IMR-90 (cell line): ENCODE measurements around the gene MAML1. TPM values are rescaled to one million over a fixed set of nuclear protein-coding genes. Genes with fewer than 3 reads are reported as not detected.

ENCODE experiments used
- ATAC-seq: fragments of 200-7000 bp; cut with Tn5 transposase; 2 replicates; pipeline ENCODE4 v1.9.1; 2020; ENCODE audit warnings: low read depth, mild to moderate bottlenecking, moderate library complexity
- BruUV-seq: library from RNA; stranded (reverse); fragments of 400-500 nt; replicated peaks from 2 replicates; lab custom pipeline; 2021; lab: Mats Ljungman, UMichigan
- CTCF ChIA-PET: fragments of 300-600 bp; formaldehyde crosslinking; extraction: SDS; loops from one replicate; lab custom pipeline; 2021; ENCODE audit warnings: antibody characterized with exemption; lab: Yijun Ruan, JAX
- POLR2A ChIA-PET: fragments of 300-600 bp; sonication (Branson Sonifier 250); formaldehyde crosslinking; loops from one replicate; lab custom pipeline; 2022; ENCODE audit warnings: antibody characterized with exemption; ENCODE audit not compliant: unreplicated experiment; lab: Charles Lee
- DNase-seq: peaks from one replicate; pipeline ENCODE4 v3.0.0; 2013
- H2AFZ ChIP-seq: replicated peaks from 2 replicates; pipeline ENCODE3; 2013; ENCODE audit warnings: low read length, mild to moderate bottlenecking; ENCODE audit not compliant: poor library complexity
- H2AK5ac ChIP-seq: 2 replicates; pipeline ENCODE4 v1.6.1; 2013; ENCODE audit warnings: low read depth, low read length, inconsistent platforms
- H2AK9ac ChIP-seq: replicated peaks from 2 replicates; pipeline ENCODE3; 2013; ENCODE audit warnings: mild to moderate bottlenecking, low read depth, low read length, moderate library complexity; ENCODE audit not compliant: poor library complexity
- H2BK120ac ChIP-seq: 2 replicates; pipeline ENCODE4 v1.6.1; 2013; ENCODE audit warnings: low read depth, low read length, inconsistent platforms
- H2BK15ac ChIP-seq: 3 replicates; pipeline ENCODE4 v1.6.1; 2013; ENCODE audit warnings: low read depth, low read length, inconsistent platforms
- H2BK20ac ChIP-seq: 2 replicates; pipeline ENCODE4 v1.6.1; 2013; ENCODE audit warnings: low read depth, mild to moderate bottlenecking, inconsistent platforms, low read length, moderate library complexity
- H2BK5ac ChIP-seq: 2 replicates; pipeline ENCODE4 v1.6.1; 2013; ENCODE audit warnings: mild to moderate bottlenecking, low read depth, low read length, inconsistent platforms; ENCODE audit not compliant: poor library complexity, severe bottlenecking
- H3K14ac ChIP-seq: replicated peaks from 2 replicates; pipeline ENCODE4 v1.6.1; 2013; ENCODE audit warnings: low read depth, low read length, inconsistent platforms
- H3K18ac ChIP-seq: 2 replicates; pipeline ENCODE4 v1.6.1; 2013; ENCODE audit warnings: low read depth, low read length, control low read depth
- H3K23ac ChIP-seq: 2 replicates; pipeline ENCODE4 v1.6.1; 2013; ENCODE audit warnings: low read depth, low read length, inconsistent platforms
- H3K27ac ChIP-seq: 2 replicates; pipeline ENCODE4 v1.5.1; 2013; ENCODE audit warnings: mild to moderate bottlenecking, control low read depth, low read length; ENCODE audit not compliant: insufficient read depth
- H3K27me3 ChIP-seq: 2 replicates; pipeline ENCODE4 v1.6.1; 2013; ENCODE audit warnings: low read length; ENCODE audit not compliant: control insufficient read depth, insufficient read depth
- H3K36me3 ChIP-seq: 2 replicates; pipeline ENCODE4 v1.6.1; 2013; ENCODE audit warnings: low read length, mixed read lengths; ENCODE audit not compliant: control insufficient read depth, insufficient read depth
- H3K4ac ChIP-seq: 2 replicates; pipeline ENCODE4 v1.6.1; 2013; ENCODE audit warnings: low read depth, low read length, inconsistent platforms
- H3K4me1 ChIP-seq: 2 replicates; pipeline ENCODE4 v1.6.1; 2013; ENCODE audit warnings: low read length, mixed read lengths; ENCODE audit not compliant: control insufficient read depth, insufficient read depth
- H3K4me2 ChIP-seq: 2 replicates; pipeline ENCODE4 v1.6.1; 2013; ENCODE audit warnings: low read depth, mild to moderate bottlenecking, control low read depth, low read length, moderate library complexity
- H3K4me3 ChIP-seq: 2 replicates; pipeline ENCODE4 v1.5.1; 2013; ENCODE audit warnings: low read depth, mild to moderate bottlenecking, control low read depth, low read length, moderate library complexity; ENCODE audit not compliant: insufficient read depth
- H3K56ac ChIP-seq: 2 replicates; pipeline ENCODE4 v1.6.1; 2013; ENCODE audit warnings: low read length, inconsistent platforms; ENCODE audit not compliant: insufficient read depth; ENCODE audit errors: extremely low read depth
- H3K79me1 ChIP-seq, 2 experiments: 2 replicates each; pipeline ENCODE4 v1.6.1; 2013; ENCODE audit warnings: low read length in 2 of 2, inconsistent platforms in 1 of 2, low read depth in 1 of 2
- H3K9ac ChIP-seq: 2 replicates; pipeline ENCODE4 v1.6.1; 2013; ENCODE audit warnings: low read depth, low read length, control low read depth
- H3K9me1 ChIP-seq: 2 replicates; pipeline ENCODE4 v1.6.1; 2013; ENCODE audit warnings: low read length, inconsistent platforms; ENCODE audit not compliant: insufficient read depth
- H3K9me3 ChIP-seq: 2 replicates; pipeline ENCODE4 v1.6.1; 2013; ENCODE audit warnings: low read length; ENCODE audit not compliant: control insufficient read depth, insufficient read depth
- H4K20me1 ChIP-seq: 2 replicates; pipeline ENCODE4 v1.6.1; 2013; ENCODE audit warnings: low read length, inconsistent platforms; ENCODE audit not compliant: insufficient read depth
- H4K5ac ChIP-seq: 2 replicates; pipeline ENCODE4 v1.6.1; 2013; ENCODE audit warnings: mild to moderate bottlenecking, low read depth, low read length, control low read depth
- H4K8ac ChIP-seq, 2 experiments: 2 replicates each; pipeline ENCODE4 v1.6.1; 2013; ENCODE audit warnings: low read depth in 2 of 2, low read length in 2 of 2, control low read depth in 1 of 2, inconsistent platforms in 1 of 2
- H4K91ac ChIP-seq: 2 replicates; pipeline ENCODE4 v1.6.1; 2013; ENCODE audit warnings: low read depth, low read length, inconsistent platforms; ENCODE audit not compliant: insufficient read depth
- BHLHE40 ChIP-seq: fragments of 150-350 bp; IDR thresholded peaks from 2 replicates; pipeline ENCODE4 v1.6.1; 2016; ENCODE audit warnings: mild to moderate bottlenecking, low read depth, low read length
- CHD1 ChIP-seq: IDR thresholded peaks from 2 replicates; pipeline ENCODE4 v1.6.1; 2012; ENCODE audit warnings: low read depth, low read length, improper control_type of control experiment
- CTCF ChIP-seq: conservative IDR thresholded peaks from 2 replicates; pipeline ENCODE4 v1.5.1; 2012; ENCODE audit warnings: mild to moderate bottlenecking, low read depth, low read length, improper control_type of control experiment
- ELK1 ChIP-seq: fragments of 150-350 bp; IDR thresholded peaks from 2 replicates; pipeline ENCODE4 v1.6.1; 2016; ENCODE audit warnings: low read depth, mild to moderate bottlenecking, low read length, moderate library complexity, borderline replicate concordance
- MAFK ChIP-seq: IDR thresholded peaks from 2 replicates; pipeline ENCODE4 v1.6.1; 2012; ENCODE audit warnings: low read depth, low read length, improper control_type of control experiment
- MAZ ChIP-seq: IDR thresholded peaks from 2 replicates; pipeline ENCODE4 v1.6.1; 2012; ENCODE audit warnings: low read depth, mild to moderate bottlenecking, low read length, improper control_type of control experiment, moderate library complexity, borderline replicate concordance
- NFE2L2 ChIP-seq: fragments of 150-350 bp; IDR thresholded peaks from 2 replicates; pipeline ENCODE4 v1.6.1; 2016; ENCODE audit warnings: low read depth, mild to moderate bottlenecking, low read length
- POLR2A ChIP-seq: IDR thresholded peaks from 2 replicates; pipeline ENCODE4 v1.6.1; 2012; ENCODE audit warnings: mild to moderate bottlenecking, low read depth, low read length
- RAD21 ChIP-seq: IDR thresholded peaks from 2 replicates; pipeline ENCODE4 v1.6.1; 2012; ENCODE audit warnings: low read length, improper control_type of control experiment
- RFX5 ChIP-seq: IDR thresholded peaks from 2 replicates; pipeline ENCODE4 v1.8.0; 2012; ENCODE audit warnings: low read depth, mild to moderate bottlenecking, low read length, moderate library complexity
- USF2 ChIP-seq: fragments of 150-350 bp; IDR thresholded peaks from 2 replicates; pipeline ENCODE4 v1.6.1; 2017; ENCODE audit warnings: mild to moderate bottlenecking, antibody characterized with exemption, low read length, low read depth
- WGBS, 2 experiments: methylation state at CpG; one replicate each; pipeline versions ENCODE4 v1.1.5 to v1.1.7; 2013; ENCODE audit warnings: missing lambda C conversion rate in 2 of 2; ENCODE audit not compliant: insufficient read length in 1 of 2; ENCODE audit errors: extremely low coverage in 2 of 2; 5-methylcytosine and 5-hydroxymethylcytosine counted together
- dilution Hi-C: fragments of 300-500 bp; cut with HindIII; formaldehyde crosslinking; loops from one replicate; pipeline ENCODE4 v1.14.3; 2018; ENCODE audit warnings: low sequenced_read_pairs; ENCODE audit not compliant: unreplicated experiment
- in situ Hi-C: fragments of 300-500 bp; cut with MboI; formaldehyde crosslinking; loops from 3 replicates; pipeline ENCODE4 v1.14.3; 2019; ENCODE audit warnings: low sequenced_read_pairs, inconsistent platforms, mixed read lengths
- intact Hi-C: fragments of 100-400 bp; cut with micrococcal nuclease; formaldehyde crosslinking; loops from 2 replicates; pipeline ENCODE4 v1.10.0; 2022
- polyA plus RNA-seq, 3 experiments: library from polyadenylated mRNA; depleted of rRNA; stranded (reverse); fragments of >200 nt; gene quantifications; 2 replicates each; pipeline ENCODE4 v1.2.3, GENCODE V29; 2012; ENCODE audit warnings: low replicate concordance in 1 of 3
- total RNA-seq: library from RNA; depleted of rRNA; stranded (reverse); fragments of >200 nt; gene quantifications from 2 replicates; pipeline ENCODE4 v1.2.3, GENCODE V29; 2012

The MAML1 gene
- total and polyA plus RNA-seq, 2 of the 4 experiments (the other 2 are of a cell fraction): 4.7 to 10.2 TPM

- Histone ChIP-seq H3K79me1 (peaks cover 4 to 25% of the 10 kb centered on the region in 2 experiments), H3K27me3 (no peaks in the 10 kb centered on the region), H4K91ac (no peak overlapping the region), H3K9me1 (peaks cover 20% of the 10 kb centered on the region), H4K20me1 (peaks cover under 1% of the 10 kb centered on the region; the same call in 1 of the 2 replicates), H2AFZ (no peak overlapping the region), H3K9ac (no peak overlapping the region), H3K4ac (no peak overlapping the region), H2BK20ac (no peak overlapping the region), H2BK120ac (no peak overlapping the region), H3K4me1 (peaks cover 21% of the 10 kb centered on the region), H2AK9ac (peak overlapping the region; percentile 72), H3K4me2 (no peak overlapping the region), H4K8ac (no peak overlapping the region), H4K5ac (no peak overlapping the region), H3K56ac (no peak overlapping the region), H3K14ac (no peak overlapping the region), H2BK5ac (no peak overlapping the region), H3K36me3 (peaks cover 17% of the 10 kb centered on the region), H3K4me3 (no peak overlapping the region), H3K27ac (no peak overlapping the region), H3K18ac (no peak overlapping the region), H3K9me3 (no peaks in the 10 kb centered on the region; the same call in 1 of the 2 replicates), H3K23ac (no peak overlapping the region), H2AK5ac (no peak overlapping the region), H2BK15ac (no peak overlapping the region)
- no peak for ATAC-seq
- CTCF ChIA-PET: no interaction called here
- no TSS peak for BruUV-seq
- in situ Hi-C loops (no loop called here), dilution Hi-C loops (no loop called here), intact Hi-C loops (no loop called here)
- 98% methylated on average over 8 of the region's 21 CpGs; no CpG with 5 or more reads in 1 of the 2 experiments for WGBS, 2 experiments
- TF ChIP-seq RFX5 (no peak), ELK1 (no peak), POLR2A (no peak), RAD21 (no peak), BHLHE40 (no peak), CHD1 (no peak), USF2 (no peak), MAFK (no peak), NFE2L2 (no peak), MAZ (no peak), CTCF (no peak)
- POLR2A ChIA-PET: no interaction called here
- DNase-seq: no peak
These were observed 83.0 kb downstream of the MAML1 start for GRCh38 chr5:179815491-179816249.
